Lower lobe of right lung (tissue), 2 donors: ENCODE data around the gene MAGI1. TPM values are rescaled to one million over a fixed set of nuclear protein-coding genes. Genes with fewer than 3 reads are reported as not detected.
A peak's percentile ranks its signal among the peaks of the same experiment; 100 is the strongest.

Source experiments
- ATAC-seq, 2 donors: fragments of 200-7000 bp; cut with Tn5 transposase; one replicate each; pipeline ENCODE4 v1.9.1; 2020 to 2022; ENCODE audit warnings: mild to moderate bottlenecking in 2 of 2, moderate library complexity in 2 of 2
- DNase-seq: peaks from one replicate; pipeline ENCODE4 v3.0.0-alpha.2; 2020
- H3K27ac ChIP-seq: fragments of 200-600 bp; one replicate; pipeline ENCODE4 v1.8.0; 2022
- H3K27me3 ChIP-seq: fragments of 200-600 bp; one replicate; pipeline ENCODE4 v1.8.0; 2022; ENCODE audit warnings: low read depth
- H3K36me3 ChIP-seq: fragments of 200-600 bp; one replicate; pipeline ENCODE4 v1.8.0; 2022; ENCODE audit warnings: mild to moderate bottlenecking
- H3K4me1 ChIP-seq: fragments of 200-600 bp; one replicate; pipeline ENCODE4 v1.8.0; 2022
- H3K4me3 ChIP-seq: fragments of 200-600 bp; one replicate; pipeline ENCODE4 v1.8.0; 2022; ENCODE audit warnings: mild to moderate bottlenecking
- H3K9me3 ChIP-seq: fragments of 200-600 bp; one replicate; pipeline ENCODE4 v1.8.0; 2022
- CTCF ChIP-seq: fragments of 200-600 bp; IDR thresholded peaks from one replicate; pipeline ENCODE4 v1.8.0; 2022; ENCODE audit warnings: antibody characterized with exemption, mild to moderate bottlenecking
- intact Hi-C: fragments of 100-400 bp; cut with DNase I; formaldehyde crosslinking; loops from one replicate; pipeline ENCODE4 v1.11.0; 2022
- total RNA-seq: library from RNA; stranded (reverse); fragmentation: NEBNext Ultra II Directional; extraction: Animal tissue kit (Norgen Biotek cat#: 25700); gene quantifications from one replicate; pipeline ENCODE4 v1.2.1, GENCODE V29; 2021
- donor health status: DM: no; HTN: yes; CAD: no; lungs with severe emphysema.

Gene MAGI1
- total RNA-seq, 1 donor from 2014 or later, result 35.5 TPM

- intact Hi-C loops, result no loop called here
- H3K36me3 ChIP-seq, result no peaks in the 10 kb centered on the region
- ATAC-seq, result no peak
- no peaks in the 10 kb centered on the region for H3K9me3 ChIP-seq
- H3K4me1 ChIP-seq, result peaks cover 7% of the 10 kb centered on the region
- no peaks in the 10 kb centered on the region for H3K27me3 ChIP-seq
- no peak overlapping the region for H3K27ac ChIP-seq
- no peak for DNase-seq
- H3K4me3 ChIP-seq, result no peak overlapping the region
- TF ChIP-seq CTCF, result no peak
Observed at GRCh38 chr3:65833761-65834505, 204.8 kb downstream of the MAGI1 start.

- Histone ChIP-seq H3K9me3 (no peaks in the 10 kb centered on the region), H3K27me3 (no peaks in the 10 kb centered on the region), H3K27ac (no peak overlapping the region), H3K4me3 (no peak overlapping the region), H3K36me3 (no peaks in the 10 kb centered on the region), H3K4me1 (peaks cover 7% of the 10 kb centered on the region)
- no peak for TF ChIP-seq CTCF
- ATAC-seq (peak in 1 of 2 donors; percentile 54), DNase-seq (no peak)
- intact Hi-C loops, result no loop called here
Observed at GRCh38 chr3:65831733-65832425, 206.8 kb downstream of the MAGI1 start.

- Histone ChIP-seq H3K4me1 (peaks cover 7% of the 10 kb centered on the region), H3K4me3 (no peak overlapping the region), H3K36me3 (no peaks in the 10 kb centered on the region), H3K9me3 (no peaks in the 10 kb centered on the region), H3K27me3 (no peaks in the 10 kb centered on the region), H3K27ac (no peak overlapping the region)
- ATAC-seq (no peak), DNase-seq (no peak)
- TF ChIP-seq CTCF, result no peak
- intact Hi-C loops, result no loop called here
Observed at GRCh38 chr3:65830948-65831732, 207.6 kb downstream of the MAGI1 start.

- H3K4me1 ChIP-seq, result peaks cover 7% of the 10 kb centered on the region
- no peak overlapping the region for H3K27ac ChIP-seq
- no peaks in the 10 kb centered on the region for H3K27me3 ChIP-seq
- H3K9me3 ChIP-seq, result no peaks in the 10 kb centered on the region
- intact Hi-C loops, result no loop called here
- DNase-seq (no peak), ATAC-seq (no peak)
- H3K4me3 ChIP-seq, result no peak overlapping the region
- H3K36me3 ChIP-seq, result no peaks in the 10 kb centered on the region
- no peak for TF ChIP-seq CTCF
Observed at GRCh38 chr3:65829228-65829627, 209.5 kb downstream of the MAGI1 start.

- H3K27me3 ChIP-seq, result no peaks in the 10 kb centered on the region
- intact Hi-C loops, result no loop called here
- no peak for TF ChIP-seq CTCF
- ATAC-seq (no peak), DNase-seq (no peak)
- H3K36me3 ChIP-seq, result no peaks in the 10 kb centered on the region
- no peak overlapping the region for H3K4me3 ChIP-seq
- H3K9me3 ChIP-seq, result no peaks in the 10 kb centered on the region
- no peak overlapping the region for H3K27ac ChIP-seq
- peaks cover 2% of the 10 kb centered on the region for H3K4me1 ChIP-seq
Observed at GRCh38 chr3:65828706-65829105, 210.0 kb downstream of the MAGI1 start.
